Measurements from ENCODE around the gene TMEM144.
"Not testable (repeated sequence)": the region's sequence is repeated elsewhere in the genome, so short reads cannot be mapped to it uniquely, and the experiment has no call there.

TMEM144 gene

DNA sequence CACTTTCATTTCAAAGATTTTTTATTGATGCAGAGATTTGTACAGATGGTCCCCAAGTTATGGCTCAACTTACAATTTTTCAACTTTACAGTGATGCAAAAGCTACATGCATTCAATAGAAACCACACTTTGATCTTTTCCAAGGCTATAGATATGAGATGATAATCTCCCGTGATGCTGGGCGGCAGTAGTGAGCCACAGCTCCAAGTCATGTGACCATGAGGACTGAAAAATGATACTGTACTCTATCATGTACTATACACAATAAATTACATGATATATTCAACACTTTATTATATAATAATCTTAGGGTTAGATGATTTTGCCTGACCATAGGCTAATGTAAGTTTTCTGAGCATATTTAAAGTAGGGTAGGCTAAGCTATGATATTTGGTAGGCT, 23.5 kb upstream of the TMEM144 start:
- no peak for DNase-seq (ENCODE audit: low read depth, low spot score)
- H3K4me3 ChIP-seq (ENCODE audit: low read length) = no peak overlapping the region

DNA sequence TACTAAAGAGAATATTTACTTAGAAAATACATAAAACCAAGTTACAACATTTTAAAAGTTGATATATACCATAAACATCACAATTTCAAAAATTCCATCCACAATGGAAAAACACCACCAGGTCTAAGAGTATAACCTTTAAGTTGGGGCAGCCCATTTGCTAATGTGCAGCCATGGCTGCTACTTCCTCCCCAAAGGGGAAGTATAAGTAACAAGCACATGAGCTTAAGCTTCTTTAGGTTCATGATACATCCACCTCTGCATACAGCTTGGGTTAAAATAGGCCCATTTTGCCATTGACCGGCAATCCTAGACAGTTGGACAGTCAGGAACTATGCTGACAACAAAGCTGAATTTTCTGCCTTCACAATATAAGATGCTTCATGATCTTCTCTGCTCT, 20.9 kb upstream of the TMEM144 start:
- DNase-seq (ENCODE audit: low read depth, low spot score) = no peak
- no peak overlapping the region for H3K4me3 ChIP-seq (ENCODE audit: low read length)

DNA sequence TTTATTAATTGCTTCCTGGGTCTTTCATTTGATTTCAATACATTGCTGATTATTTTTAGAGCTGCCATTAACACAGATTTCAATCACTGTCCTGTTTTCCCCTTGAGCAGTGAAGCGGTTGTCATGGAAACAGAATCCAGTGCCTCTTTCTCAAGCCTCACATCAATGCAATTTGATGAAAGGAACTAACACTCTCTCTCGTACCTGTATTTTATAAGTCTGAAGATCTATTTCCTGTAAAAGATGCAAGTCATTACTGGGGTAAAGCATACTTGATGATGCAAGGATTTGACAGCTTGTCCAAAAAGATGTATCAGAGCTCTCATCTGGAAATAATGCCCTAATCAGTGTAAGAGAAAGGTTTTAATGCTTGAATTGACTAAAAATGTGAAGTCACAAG, 19.6 kb upstream of the TMEM144 start:
- DNase-seq (ENCODE audit: low read depth, low spot score) = no peak
- no peak overlapping the region for H3K4me3 ChIP-seq (ENCODE audit: low read length)

DNA sequence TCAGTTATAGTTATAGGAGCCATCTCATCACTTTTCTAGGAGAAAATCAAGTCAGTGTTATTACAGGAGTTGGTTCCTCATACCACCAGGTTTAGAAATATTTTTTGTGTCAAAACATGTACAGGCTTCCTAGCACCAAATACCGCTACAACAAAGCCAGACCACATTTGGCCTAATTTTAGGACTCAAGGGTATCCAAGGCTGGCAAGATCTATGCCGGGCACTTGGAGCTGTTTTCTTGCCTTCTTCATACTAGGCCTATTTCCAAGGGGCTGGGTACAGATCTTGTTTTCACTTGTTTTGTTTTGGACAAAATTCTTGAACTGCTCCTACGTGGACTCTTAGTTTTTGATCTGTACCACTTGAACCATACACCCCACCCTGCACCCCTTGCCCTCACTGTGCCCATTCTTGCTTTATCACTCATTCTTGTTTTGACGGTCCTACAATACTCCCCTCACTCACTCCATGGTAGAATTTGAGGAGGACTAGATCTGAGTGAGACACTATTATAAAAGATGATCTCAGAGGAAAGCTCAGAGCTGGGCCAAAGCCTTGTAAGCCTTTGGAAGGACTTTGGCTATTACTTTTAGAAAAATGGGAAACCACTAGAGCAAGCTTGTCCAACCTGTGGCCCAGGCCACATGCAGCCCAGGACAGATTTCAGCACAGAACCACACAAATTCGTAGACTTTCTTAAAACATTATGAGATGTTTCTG, 17.7 kb upstream of the TMEM144 start:
- DNase-seq (ENCODE audit: low read depth, low spot score) = no peak
- no peak overlapping the region for H3K4me3 ChIP-seq (ENCODE audit: low read length)

DNA sequence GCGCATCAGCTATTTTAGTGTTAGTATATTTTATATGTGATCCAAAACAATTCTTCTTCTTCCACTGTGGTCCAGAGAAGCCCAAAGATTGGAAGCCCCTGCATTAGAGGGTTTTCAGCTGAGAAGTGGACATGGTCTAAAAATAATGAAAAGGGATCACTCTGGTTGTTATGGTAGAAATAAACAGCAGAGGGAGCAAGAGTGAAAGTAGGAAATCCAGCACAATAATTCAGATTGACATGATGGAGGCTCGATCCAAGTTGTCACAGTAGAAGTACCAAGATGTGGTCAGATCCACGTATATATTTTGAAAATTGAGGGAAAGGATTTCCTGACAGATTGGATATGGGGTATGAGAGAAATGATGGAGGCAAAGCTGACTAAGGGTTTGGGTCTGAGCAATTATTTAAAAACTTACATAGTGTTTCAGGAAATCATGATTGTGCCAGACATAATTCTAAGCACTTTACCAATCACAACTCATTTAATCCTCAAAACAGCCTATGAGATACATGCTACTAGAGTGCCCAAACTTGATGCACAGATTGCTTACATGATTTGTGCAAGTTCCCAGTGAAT, 17.0 kb upstream of the TMEM144 start:
- H3K4me3 ChIP-seq (ENCODE audit: low read length) = no peak overlapping the region
- peak; percentile 9 for DNase-seq (ENCODE audit: low read depth, low spot score)

DNA sequence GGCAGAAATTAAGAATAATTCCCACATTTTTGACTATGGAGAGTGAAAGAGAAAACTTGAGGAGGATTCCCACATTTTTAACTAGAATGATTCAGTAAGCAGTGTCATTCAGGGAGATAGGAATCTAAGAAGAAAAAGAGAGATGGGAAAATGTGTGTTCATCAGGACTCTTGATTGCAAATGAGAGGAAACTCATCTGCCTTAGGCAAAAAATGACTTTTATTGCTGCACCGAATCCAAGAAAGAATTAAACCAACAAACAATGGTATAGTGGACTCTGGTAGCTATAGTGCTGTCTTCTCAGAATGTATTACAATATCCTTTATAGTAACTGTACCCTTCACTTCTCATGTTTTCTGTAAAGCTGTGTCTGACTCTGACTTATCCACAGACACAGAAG, 15.0 kb upstream of the TMEM144 start:
- no peak for DNase-seq (ENCODE audit: low read depth, low spot score)
- no peak overlapping the region for H3K4me3 ChIP-seq (ENCODE audit: low read length)

DNA sequence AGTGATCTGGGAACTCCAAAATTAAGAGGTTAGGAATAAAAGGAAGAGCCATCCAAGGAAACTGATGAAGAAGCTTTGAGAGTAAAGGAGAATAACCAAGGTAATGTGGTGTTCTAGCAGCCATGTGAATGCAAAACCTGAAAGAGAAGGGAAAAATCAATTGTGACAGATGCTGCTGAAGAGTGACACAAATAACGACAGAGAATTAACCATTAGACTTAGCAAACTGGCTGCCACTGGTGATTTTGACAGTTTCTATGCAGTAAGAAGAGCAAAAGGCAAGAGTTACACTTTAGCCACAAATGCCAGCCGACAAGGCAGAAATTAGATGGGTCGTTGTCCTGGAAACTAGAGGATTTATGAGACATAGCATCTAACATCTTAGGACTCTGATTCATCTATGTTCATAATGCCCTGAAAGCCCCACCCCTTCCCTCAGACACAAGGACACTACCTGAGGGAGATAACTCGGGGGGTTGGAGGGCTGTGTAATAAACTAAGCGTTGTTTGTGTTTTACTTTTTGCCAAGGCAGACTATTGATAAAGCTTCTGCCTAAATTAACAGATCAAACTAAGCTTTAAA, 13.0 kb upstream of the TMEM144 start:
- no peak overlapping the region for H3K4me3 ChIP-seq (ENCODE audit: low read length)
- DNase-seq (ENCODE audit: low read depth, low spot score) = no peak

DNA sequence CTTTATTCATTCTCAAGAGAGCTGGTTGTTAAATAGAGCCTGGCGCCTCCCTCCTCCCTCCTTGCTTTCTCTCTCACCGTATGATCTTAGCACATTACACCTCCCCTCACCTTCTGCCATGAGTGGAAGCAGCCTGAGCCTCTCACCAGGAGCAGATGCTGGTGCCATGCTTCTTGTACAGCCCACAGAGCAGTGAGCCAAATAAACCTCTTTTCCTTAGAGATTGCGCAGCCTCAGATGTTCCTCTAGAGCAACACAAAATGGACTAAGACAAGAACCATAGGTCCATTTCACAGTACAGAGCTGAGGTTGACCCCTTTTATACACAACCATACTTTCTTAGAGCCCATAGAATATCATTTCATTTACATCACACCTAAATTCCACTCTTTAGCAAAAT, 10.1 kb upstream of the TMEM144 start:
- H3K4me3 ChIP-seq (ENCODE audit: low read length) = no peak overlapping the region
- DNase-seq (ENCODE audit: low read depth, low spot score) = no peak

DNA sequence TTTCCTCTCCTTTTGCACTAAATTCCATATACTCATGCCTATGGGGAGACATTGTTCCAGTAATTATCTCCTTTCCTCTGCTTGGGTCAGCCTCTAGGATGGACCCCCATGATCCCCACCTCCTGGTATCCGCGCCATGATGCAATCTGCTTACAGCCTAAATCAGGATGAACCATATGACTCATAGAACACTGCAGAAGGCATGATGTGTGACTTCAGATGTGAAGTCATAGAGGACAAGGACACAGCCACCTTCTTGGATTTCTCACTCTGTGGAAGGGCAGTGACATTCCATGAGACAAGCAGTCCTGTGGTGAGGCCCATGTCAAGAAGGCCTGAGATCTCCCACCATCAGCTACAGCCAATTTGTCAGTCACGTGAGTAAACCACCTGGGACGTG, 9.0 kb upstream of the TMEM144 start:
- DNase-seq (ENCODE audit: low read depth, low spot score) = no peak
- no peak overlapping the region for H3K4me3 ChIP-seq (ENCODE audit: low read length)

DNA sequence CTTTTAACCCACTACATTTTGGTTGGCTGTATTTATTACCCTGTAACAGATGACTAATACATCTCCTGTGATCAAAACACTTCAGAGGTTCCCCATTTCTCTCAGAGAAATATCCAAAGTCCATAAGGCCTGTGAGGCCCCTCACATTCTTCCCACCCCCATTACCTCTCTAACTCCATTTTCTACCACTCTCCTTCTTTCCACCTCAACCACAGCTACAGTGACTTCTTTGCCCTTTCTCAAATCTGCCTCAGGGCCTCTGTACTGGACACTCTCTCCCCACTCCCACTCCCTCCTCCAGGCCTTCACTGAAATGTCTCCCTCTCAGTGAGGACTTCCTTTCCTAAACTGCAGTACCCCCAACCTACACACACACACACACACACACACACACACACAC, 8.4 kb upstream of the TMEM144 start:
- no peak for DNase-seq (ENCODE audit: low read depth, low spot score)
- H3K4me3 ChIP-seq (ENCODE audit: low read length) = no peak overlapping the region

DNA sequence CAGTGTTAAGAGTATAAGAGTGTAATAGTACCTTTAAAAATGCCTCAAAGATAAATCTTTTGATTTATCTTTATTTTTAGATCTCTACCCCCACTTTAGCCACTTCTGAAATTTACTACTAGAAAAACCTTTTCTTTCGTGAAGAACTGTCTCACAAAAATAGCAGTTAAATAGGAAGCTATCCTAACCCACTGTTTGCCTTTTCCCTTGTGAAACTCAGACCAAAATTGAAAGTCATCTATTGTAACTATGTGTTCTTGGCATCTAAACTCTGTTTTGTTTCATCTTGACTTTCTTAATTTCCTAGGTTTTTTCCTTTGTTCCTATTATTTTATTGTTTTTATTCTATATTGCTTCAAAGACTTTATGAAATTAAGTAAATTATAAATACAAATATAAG, 7.8 kb upstream of the TMEM144 start:
- no peak for DNase-seq (ENCODE audit: low read depth, low spot score)

DNA sequence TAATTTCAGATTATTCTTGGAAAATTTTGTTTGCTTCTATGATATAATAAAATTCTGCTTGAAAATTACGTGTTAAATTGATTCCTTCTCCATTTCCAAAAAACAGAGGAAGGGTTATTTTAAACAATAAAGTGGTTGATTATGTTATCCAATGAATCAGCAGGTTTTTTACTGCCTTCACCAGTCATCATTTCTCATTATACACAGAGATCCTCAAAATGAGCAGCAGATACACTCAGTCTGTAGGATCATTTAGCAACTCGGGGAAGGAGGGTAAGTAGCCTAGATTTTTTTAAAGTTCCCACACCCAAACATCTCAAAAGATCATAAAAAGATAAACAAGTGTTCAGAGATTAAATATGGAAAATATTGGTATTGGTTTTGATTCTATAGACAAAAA, 6.8 kb upstream of the TMEM144 start:
- no peak overlapping the region for H3K4me3 ChIP-seq (ENCODE audit: low read length)
- DNase-seq (ENCODE audit: low read depth, low spot score) = no peak

More for the DNA sequence above, 7.8 kb upstream of the TMEM144 start:
- H3K4me3 ChIP-seq (ENCODE audit: low read length) = no peak overlapping the region

DNA sequence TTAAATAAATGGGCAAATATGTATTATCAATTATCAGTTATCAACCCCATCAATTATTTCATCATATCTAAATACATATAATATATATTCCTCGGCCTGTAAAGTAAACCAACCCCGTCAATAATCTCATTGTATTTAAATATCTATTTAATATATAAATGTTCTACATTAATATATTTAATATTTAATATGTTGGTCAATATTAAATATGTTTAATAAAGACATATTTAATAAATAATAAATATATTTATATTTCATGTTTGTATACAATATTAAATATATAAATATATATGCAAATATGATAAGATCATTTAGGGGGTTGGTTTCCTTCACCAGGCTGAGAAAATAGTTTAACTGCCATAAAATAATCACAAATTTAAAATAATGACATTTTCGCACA, 6.4 kb upstream of the TMEM144 start:
- no peak for DNase-seq (ENCODE audit: low read depth, low spot score)
- no peak overlapping the region for H3K4me3 ChIP-seq (ENCODE audit: low read length)

DNA sequence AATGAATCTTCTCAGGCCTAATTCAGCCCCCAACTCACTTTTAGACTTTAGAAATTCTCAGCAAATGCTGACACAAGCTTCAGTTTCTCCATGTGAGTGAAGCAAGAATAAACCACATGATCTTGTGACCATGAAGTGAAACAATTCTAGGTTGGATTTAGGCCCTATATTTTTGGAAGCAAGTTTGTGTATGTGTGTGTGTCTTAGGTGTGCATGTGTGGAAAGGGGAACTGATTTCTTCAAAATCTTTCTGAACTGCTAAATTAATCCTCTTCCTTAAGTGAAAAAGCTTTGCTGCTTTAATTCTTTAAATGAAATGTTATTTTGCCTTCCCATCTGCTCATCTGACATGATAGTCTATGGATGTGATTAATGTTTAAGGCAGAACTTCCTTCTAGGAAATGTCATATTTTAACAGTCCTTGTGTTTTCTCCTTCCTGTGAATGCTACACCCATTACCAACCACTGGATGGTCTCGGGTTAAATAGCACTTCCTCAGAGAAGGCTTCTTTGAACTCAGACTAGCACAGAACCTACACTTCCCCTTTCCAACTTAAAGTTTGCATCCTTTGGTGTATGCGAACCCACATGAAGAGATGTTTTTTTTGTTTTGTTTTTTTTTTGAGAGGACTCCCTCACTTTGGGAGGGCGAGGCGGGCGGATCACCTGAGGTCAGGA, 1.2 kb upstream of the TMEM144 start:
- no peak for DNase-seq (ENCODE audit: low read depth, low spot score)
- H3K4me3 ChIP-seq (ENCODE audit: low read length) = no peak overlapping the region

DNA sequence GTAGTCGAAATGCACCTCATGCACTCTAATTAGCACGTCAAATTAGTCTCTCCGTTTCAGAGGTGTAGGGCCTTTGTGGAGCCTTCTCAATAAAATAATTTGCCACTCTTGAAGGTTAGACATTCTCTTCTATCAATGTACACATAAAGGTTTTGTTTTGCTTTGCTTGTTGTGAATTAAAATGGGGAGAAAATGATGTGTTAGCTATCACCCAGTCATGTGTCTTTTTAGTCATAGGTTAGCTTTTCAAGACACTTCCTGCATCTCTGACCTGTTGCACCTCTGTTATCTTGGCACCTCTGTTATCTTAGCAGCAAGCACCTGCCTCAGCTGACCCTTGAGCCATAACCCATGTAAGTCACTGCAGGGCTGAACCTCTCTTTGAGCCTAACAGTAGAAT, 936 bp downstream of the TMEM144 start:
- H3K4me3 ChIP-seq (ENCODE audit: low read length) = no peak overlapping the region

DNA sequence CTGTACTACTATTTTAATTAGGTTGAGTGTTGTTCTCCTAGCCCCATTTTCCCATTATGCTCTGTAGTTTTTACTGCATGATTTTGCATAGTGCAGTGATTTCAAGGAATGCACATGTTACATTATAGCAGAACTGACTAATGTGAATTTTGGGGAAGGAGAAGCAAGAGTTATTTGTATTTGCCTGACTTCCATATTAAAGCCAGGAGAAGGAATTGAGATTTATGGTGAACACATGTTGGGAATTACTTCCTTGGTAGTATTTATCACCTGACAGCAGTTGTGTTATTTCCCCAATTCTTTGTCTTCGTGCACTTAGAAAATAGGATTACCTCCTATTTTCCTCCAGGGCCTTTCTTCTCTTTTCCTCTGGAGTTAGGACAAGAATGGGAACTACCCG, 3.2 kb downstream of the TMEM144 start:
- H3K4me3 ChIP-seq (ENCODE audit: low read length) = no peak overlapping the region
- DNase-seq (ENCODE audit: low read depth, low spot score) = no peak

More for the DNA sequence above, 936 bp downstream of the TMEM144 start:
- no peak for DNase-seq (ENCODE audit: low read depth, low spot score)

DNA sequence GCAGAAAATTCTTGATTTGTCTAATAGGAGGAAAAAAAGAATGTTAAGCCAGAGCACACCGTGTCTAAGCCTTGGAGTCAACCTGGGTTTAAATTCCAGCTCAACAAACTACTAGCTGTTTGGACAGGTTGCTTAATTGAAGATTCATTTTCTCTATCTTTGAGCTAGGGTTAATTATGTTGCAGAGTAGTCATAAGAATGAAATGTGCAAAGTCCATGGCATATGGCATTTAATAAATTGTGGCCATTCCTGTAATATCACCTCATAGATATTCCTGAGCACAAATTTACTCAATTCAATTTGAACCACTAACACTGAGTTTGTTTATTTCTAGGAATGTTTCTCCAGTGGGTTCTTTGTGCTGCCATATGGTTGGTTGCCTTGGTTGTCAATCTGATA, 4.6 kb downstream of the TMEM144 start:
- no peak overlapping the region for H3K4me3 ChIP-seq (ENCODE audit: low read length)
- no peak for DNase-seq (ENCODE audit: low read depth, low spot score)

DNA sequence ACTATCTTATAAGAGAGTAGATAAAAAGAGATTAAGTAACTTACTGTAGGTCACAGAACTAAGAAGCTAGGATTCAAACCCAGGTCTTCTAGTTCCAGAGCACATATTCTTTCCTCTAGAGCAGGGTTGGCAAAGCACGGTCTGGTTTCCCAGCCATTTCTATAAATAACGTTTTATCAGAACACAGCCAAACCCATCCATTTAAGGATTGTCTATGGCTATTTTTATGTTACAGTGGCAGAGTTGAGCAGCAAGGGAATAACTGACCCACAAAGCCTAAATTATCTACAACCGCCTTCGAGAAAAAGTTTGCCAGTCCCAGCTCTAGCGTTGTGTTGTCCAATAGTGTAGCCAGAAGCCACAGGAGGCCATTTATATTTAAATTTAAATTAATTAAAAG, 7.5 kb downstream of the TMEM144 start:
- DNase-seq (ENCODE audit: low read depth, low spot score) = no peak

DNA sequence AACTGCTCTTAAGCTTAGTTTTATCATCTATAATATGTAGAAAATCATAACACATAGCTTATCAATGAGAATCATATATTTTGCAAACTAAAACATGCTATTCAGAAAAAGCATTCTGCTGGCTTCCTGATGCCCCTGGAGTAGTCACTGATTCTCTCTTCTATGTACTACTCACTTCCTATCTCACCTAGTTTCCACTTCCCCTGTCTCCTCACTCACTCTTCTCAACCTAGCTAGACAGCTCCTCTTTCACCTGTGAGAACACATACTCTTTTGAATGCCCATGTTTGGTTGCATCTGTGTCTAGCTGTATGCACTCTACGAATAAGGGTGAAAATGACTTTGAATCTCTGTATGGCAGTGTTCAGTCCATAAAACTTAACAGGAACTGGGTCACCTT, 9.3 kb downstream of the TMEM144 start:
- no peak overlapping the region for H3K4me3 ChIP-seq (ENCODE audit: low read length)
- DNase-seq (ENCODE audit: low read depth, low spot score) = no peak

More for the DNA sequence above, 7.5 kb downstream of the TMEM144 start:
- H3K4me3 ChIP-seq (ENCODE audit: low read length) = no peak overlapping the region

DNA sequence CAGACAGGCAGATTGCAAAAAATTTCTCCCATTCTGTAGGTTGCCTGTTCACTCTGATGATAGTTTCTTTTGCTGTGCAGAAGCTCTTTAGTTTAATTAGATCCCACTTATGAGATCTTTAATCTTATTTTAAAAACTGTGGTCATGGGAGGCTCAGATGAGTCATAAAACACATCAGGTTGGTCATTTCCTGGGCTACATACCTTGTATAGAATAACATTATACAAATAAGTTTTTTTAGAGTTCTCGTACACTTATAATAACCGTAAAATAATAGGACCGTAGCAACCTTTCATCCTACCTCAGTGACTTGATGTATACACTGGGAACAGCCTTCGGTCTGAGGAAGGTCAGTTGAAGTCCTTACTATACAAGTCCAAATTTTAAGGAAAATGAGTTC, 14.0 kb downstream of the TMEM144 start:
- DNase-seq (ENCODE audit: low read depth, low spot score); H3K4me3 ChIP-seq (ENCODE audit: low read length): not testable (repeated sequence)
